HG02798 (cell line): ENCODE results near the gene STIM1.

Source experiments
- ATAC-seq: cut with Tn5 transposase; IDR thresholded peaks from one replicate; pipeline ENCODE4 v1.9.1; 2021; ENCODE audit warnings: mild to moderate bottlenecking; ENCODE audit not compliant: unreplicated experiment, poor library complexity

The STIM1 gene

DNA sequence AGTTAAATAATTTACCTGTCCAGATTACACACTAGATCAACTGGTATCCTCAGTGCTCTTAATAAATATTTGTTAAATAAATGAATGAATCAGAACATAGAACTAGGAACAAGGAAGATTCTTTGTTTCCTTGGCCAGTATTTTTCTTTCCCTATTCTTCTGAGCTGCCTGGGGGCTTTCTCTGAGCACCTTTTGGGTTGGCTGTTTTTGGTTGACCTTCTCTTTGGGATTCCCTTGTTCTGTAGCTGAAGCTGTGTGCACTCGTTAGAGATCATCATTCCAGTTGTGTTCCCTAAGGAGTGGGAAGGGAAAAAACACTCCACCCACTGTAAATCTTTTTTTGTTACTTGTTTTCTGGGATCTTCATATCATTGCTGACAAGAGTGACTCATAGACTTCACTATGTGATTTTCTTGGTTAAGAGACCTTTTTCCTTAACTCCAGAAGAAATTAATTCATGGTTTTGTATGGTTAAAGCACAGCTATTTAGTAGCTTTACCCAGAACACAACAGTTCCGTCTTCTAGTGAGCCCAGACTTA lies 84.3 kb downstream of the STIM1 start:
- no peak for ATAC-seq

DNA sequence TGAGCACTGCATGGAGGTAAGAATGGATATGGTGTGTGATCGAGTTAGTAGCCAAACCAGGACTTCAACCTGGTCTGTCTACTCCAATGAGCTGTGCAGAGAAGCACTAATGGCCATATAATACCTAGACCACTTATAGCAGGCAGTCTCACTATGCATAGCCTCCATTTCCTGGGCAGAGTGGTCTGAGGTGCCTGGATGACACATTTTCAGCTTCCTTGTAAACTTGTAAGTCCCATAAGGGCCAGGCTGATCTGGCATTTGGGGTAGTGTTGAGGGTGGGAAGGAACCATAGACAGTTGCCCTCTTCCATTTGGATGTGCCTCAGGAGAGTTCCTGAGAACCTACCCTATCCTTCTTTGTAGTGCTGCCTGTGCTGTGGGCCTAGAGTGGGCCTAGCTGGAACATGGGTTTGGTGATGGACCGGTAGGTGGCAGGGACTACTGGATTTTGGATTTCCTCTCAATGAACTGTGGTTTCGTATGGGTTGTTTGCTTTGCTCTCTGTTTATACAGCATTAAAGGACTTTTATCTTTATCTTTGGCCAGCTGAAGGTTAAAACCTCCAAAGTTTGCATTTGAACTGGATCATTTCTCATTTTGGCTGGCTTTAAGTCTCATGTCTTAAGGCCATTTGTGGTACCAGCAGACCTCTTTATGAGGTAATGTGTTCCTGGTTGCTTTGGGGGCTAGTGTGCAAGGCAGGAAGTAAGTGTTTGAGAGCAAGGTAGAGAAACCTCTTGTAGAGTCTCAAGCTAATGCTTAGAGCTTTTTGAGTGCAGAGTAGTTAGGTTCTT lies 86.9 kb downstream of the STIM1 start:
- ATAC-seq: no peak

DNA sequence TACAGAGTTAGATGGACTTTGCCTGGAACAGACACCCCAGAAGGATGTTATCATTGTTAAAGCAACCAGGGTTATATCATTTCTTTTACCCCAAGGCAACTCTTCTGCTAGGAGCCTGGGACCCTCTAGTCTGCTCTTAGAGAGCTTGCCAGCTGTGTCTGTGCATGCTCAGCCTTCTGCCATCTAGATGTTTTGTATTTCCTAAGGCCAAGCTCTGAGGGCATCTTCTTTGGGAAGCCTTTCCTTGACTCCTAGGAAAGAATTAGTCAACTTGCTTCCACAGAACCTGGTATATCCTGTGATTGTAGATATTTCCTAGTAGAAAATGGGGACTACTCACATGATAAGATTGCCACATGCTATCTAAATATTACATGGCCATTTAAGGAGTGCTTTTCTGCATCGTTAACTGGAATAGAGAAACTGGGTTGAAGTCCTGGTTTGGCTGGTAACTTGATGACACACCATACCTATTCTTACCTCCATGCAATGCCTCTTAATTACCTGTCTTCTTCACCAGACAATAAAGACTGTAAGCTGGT lies 87.6 kb downstream of the STIM1 start:
- no peak for ATAC-seq

DNA sequence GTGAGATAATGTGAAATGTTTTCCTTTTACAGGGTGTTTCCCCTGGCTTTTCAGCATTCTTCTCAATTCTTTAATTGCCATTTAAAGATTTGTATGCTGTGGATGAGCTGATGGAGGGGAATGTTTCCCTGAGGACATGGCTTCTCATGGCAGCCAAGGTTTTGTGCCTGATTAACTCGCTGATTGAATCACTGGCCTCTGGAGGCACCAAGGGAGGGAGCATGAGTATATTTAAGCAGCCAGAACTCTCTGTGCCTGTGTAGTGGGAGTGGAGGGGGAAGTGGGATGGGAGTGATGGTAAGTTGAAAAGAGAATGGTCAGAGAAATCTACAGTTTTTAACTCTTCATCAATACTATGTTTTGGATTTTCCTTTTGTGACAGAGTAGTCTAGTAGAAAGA lies 88.7 kb downstream of the STIM1 start:
- ATAC-seq: no peak

DNA sequence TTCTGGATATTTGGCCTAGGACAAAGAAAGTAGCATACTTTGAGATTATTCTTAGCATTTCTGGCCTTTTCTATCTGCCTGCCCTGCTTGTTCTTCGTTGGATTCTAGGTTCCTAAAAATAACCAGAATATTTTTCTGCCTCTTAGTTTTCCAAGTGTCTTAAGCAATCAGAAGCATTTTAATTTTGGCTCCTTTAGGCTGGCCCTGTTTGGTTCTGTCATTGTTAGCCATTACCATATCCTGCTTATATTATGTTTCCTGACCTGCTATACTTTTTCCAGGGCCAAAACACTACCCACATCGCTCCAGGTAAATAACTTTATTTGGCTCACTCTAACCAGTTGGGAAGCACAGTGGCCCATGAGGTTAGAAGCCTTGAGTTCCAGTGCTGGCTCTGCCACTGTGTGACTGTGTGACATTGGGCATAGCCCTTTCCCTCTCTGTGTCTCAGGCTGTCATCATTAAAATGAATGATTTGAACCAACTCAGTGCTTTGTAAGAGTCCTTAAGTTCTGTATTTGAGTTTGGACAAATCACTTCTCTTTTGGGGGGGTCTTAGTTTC lies 91.1 kb downstream of the STIM1 start:
- no peak for ATAC-seq

DNA sequence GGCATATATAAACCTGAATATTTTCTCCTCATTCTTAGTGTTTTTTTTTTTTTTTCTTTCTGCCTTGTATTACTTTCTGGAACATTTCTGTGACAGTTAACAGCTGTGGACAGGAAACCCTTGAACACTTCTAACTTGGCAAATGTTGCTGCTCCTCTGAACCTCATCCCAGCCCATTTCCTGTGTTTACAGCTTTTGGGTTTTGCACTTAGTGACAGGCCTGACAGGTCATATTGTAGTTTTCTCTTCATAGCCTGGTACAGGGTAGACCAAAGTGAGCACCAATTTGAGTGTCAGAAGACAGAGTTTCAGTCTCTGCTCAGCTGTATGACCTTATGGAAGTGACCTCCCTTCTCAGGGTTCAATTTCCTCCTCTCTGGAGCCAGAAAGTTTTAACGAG lies 91.6 kb downstream of the STIM1 start:
- ATAC-seq: peak; percentile 68

DNA sequence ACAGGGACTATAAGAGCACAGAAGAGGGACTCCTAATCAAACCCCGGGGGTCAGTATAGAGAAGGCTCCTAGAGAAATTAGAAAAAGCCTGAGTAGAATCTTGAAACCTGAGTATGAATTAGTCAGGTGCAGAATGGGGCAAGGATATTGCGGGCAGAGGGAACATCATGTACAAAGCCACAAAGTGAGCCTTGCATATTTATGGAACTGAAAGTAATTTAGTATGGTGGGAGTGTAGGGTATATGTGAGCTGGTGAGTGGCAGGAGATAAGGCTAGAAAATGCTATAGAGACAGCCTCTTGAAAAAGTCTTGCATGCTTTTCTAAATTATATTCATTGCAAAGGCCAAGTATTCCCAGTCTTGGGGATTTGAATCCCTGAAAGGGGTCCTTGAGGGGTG lies 93.7 kb downstream of the STIM1 start:
- ATAC-seq: peak; percentile 77

DNA sequence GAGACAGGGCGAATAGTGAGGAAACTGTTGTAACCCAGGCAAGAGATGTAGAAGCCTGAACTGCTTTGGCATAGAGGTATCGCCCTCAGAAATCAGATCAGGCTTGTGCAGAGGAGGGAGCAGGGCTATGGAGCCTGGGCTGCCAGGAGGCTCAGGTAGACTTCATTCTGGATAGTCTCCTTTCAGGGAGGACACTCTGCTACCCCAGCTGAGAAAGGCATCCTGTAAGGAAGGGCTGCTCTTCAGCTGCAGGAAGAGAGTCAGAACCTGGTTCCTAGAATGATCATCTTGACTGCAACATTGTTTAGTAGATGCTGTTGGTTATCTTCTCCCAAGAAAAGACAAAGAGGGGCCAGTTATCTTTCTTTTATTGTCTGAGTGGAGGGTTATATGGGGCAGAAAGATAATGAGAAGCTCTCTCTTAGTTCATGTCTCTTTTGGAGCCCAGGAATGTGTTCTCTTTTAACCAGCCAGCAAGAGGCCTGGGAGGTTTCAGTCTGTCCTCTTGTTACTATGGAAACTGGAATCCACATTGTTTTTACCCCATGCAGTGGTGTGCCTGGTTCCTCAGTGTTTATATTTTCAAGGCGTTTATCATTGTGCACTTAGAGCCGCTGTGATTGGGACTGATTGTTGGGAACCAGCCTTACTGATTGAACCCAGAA lies 95.7 kb downstream of the STIM1 start:
- no peak for ATAC-seq

DNA sequence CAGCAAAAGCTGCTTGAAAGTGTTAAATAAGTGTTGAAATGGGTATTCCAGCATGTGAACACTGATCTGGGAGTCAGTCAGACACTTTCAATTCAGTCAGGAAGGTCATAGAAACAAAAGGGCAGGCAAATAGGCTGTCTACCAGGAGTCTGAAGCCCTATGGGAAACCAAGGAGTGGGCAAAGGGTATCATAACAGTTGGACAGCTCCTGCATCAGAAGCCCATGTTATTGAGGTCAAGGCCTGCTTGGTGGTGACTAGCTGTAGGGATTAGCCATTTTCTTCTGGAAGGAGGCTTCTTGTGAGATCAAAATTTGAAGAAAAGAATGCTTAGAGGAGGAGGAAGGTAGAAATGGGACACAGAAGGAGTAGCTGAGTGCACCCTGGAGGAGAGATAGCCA lies 97.3 kb downstream of the STIM1 start:
- no peak for ATAC-seq

DNA sequence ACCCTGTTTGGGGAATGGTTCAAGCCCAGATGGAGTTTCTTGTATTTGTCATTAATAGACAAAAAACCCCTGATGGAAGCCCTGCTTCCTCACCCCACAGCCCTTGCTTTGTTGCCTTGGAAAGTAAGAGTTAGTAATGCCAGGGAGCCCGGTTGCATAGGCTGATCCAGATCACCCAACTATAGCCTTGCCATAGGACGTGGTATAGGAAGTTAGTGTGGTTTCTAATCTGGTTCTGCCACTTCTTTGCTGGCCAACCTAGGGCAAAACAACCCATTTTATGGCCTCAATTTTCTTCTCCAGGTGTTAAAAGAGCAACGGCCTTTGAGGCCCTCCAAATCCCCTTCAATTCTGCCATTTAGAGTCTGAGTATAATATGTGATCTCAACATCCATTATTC lies 97.9 kb downstream of the STIM1 start:
- no peak for ATAC-seq

DNA sequence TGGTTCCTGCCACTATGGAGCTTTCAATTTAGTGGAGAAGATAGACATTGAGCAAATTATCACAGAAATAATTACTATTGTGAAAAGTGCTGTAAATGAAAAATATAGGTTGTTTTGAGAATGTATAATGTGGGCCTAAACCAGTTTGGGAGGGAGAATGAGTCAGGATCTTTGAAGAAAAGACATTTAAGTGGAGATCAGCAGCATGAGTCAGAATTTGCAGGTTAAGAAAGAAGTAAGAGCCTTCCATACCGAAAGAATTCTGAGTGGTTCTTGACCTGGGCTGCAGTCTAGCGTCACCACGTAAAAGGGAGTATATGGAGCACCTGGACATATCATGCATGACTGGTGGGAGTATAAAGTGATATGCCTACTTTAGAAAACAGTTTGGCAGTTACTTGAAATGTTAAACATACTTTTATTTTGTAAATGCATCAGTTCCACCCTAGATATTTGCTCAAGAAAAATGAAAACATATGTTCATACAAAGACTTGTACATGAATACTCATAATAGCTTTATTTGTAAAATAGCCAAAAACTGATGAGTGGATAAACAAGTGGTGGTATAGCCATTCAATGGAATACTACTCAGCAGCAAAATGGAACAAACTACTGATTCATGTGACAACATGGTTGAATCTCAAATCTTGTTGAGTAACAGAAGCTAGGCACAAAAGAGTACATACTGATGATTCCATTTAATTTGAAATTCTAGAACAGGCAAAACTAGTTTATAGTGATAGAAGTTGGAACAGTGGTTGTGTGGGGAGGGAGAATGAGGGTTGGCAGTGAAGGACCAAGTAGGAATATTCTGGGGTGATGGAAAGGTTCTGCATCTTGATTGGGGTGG lies 99.2 kb downstream of the STIM1 start:
- no peak for ATAC-seq

DNA sequence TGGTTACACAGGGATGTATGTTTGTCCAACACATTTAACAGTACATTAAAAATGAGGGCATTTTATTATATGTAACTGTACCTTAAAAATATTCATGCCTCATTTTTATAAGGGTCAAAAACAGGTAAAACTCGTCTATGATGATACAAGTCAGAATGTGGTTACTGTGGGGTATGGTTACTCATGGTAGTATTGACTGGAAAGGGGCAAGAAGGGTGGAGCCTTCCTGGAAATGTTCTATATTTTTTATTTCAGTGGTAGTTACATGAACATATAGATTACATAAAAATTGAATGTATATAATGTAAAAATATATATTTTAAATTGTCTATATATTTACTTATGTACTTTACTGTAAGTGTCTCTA lies 99.8 kb downstream of the STIM1 start:
- no peak for ATAC-seq

DNA sequence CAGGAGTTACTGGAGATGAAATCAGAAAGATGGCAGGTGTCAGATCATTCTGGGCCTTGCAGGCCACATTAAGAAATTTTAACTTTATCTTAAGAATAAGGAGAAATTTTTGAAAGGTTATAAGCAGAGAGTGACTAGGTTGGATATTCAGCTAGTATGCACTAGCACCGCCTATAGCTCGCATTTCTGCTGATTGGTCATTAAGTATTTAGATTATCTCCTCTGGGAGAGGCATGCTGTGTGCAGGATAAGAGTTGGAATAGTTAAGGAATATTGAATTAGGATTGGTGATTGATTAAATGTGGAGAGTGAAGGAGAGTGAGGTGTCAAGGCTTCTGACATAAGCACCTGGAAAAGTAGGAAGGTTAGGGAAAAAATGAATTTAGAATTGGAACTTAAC lies 100.6 kb downstream of the STIM1 start:
- ATAC-seq: no peak

DNA sequence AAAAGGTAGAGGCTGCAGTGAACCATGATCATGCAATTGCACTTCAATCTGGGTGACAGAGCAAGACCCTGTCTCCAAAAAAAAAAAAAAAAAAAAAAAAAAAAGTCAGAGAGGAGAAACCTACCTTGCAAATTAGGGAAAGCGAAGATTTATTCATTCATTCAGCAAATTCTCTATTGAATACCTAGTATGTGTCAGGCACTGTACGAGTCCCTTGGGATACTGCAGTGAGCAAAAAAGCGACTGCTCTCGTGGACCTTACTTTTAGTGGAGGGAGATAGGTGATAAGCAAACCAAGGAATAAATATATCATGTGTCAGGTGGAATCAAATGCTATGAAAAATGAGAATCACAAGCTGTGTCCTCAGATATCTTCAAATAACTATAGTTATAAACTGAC lies 101.3 kb downstream of the STIM1 start:
- ATAC-seq: no peak

DNA sequence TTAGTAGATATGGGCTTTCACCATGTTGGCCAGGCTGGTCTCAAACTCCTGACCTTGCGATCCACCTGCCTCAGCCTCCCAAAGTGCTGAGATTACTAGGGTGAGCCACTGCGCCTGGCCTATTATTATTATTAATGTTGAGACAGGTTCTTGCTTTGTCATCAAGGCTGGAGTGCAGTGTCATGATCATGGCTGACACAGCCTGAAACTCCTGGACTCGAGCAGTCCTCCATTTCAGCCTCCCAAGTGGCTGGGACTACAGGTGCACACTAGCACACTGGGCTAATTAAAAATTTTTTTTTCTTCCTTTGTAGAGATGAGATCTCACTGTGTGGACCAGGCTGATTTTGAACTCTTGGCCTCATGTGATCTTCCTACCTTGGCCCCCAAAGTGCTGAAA lies 102.0 kb downstream of the STIM1 start:
- no peak for ATAC-seq

DNA sequence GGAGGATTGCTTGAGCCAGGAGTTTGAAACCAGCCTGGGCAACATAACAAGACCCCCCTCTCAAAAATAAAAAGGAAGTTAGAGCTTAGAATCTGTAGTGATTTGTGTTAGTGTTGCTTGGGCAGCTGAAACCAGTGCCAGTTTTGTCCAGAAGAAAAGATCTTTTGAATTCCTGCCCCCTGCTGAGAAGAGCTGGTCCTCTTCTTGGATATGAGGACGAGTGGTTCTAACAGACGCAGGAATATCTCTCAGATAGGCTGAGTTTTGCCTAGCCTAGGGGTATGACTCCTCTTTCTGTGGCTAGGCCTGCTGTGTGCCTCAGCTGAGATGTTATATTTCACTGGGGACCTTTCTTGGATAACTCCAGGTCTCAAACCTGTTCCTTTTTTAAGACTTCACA lies 102.8 kb downstream of the STIM1 start:
- ATAC-seq: no peak

DNA sequence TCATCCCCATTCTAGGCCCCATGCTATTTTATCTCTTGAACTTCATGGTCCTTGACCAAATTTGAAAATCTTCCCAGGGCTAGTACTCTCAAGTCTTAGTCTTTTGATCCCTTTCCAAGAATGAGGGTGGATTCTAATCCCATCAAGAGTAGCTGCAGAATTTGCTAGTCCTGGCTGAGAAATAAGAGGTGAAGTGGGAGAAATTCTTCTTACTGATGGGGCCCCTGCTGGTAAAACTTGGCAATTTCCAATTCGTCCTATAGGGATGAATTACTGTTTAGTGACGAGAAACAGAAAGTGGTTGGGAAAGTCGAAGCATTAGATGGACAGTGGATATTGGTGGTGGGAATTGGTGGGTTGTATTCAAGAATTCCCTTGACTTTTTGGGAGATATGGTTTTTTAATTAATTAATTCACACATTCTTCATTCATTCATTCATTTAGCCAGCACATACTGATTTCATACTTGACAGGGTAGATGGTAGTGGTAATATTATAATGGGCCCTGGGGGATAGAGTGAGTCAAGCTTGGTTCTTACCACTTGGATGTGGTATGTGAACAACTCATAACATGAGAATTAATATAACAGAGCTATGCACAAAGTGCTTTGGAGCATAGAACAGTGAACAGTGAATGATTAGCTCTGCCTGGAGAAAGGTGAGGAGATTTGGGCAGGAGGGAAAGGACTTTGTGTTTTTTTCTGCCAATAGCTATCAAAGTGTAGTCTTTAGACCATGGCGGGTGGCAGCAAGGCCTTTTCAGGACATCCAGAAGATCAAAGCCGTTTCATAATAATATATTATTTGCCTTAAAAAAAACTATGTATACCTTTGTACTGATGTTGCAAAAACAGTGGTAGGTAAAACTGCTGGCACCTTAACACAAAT lies 103.8 kb downstream of the STIM1 start:
- ATAC-seq: no peak

DNA sequence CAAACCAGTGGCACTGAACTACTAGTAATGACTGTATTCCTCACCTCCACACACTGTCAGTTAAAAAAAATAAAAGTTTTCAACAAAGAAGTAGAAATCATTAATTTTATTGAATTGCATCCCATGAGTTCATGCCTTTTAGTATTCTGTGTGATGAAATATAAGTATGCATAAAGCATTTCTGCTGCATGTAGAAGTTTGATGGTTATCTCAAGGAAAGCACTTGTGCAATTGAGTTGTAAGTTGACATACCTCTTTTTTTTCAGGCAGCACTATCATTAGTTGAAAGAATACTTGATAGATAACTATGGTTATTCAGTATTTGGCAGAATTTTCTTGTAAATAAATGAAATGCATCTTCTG lies 104.4 kb downstream of the STIM1 start:
- ATAC-seq: no peak

DNA sequence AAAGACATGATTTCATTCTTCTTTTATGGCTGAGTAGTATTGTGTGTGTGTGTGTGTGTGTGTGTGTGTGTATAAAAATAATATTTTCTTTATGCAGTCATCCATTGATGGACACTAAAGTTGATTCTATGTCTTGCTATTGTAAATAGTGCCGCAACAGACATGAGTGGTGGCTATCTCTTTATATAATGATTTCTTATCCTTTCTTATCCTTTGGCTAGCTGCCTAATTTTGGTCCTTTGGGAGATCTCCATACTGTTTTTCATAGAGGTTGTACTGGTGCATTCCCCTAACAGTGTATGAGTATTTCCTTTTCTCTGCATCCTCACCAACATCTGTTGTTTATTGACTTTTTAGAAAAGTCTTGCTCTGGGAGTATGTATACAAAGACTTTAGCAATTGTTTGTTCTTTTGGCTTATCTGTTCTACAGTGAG lies 107.0 kb downstream of the STIM1 start:
- ATAC-seq: no peak
